ENCODE results near the gene BDNF.

The BDNF gene

GRCh38 chr11:27618281-27618915 is 81.9 kb downstream of the BDNF start:
- no peak for DNase-seq (ENCODE audit: extremely low spot score)
- CTCF ChIA-PET: no interaction called here
- POLR2A ChIA-PET: no interaction called here
- TF ChIP-seq, protein P1, sequence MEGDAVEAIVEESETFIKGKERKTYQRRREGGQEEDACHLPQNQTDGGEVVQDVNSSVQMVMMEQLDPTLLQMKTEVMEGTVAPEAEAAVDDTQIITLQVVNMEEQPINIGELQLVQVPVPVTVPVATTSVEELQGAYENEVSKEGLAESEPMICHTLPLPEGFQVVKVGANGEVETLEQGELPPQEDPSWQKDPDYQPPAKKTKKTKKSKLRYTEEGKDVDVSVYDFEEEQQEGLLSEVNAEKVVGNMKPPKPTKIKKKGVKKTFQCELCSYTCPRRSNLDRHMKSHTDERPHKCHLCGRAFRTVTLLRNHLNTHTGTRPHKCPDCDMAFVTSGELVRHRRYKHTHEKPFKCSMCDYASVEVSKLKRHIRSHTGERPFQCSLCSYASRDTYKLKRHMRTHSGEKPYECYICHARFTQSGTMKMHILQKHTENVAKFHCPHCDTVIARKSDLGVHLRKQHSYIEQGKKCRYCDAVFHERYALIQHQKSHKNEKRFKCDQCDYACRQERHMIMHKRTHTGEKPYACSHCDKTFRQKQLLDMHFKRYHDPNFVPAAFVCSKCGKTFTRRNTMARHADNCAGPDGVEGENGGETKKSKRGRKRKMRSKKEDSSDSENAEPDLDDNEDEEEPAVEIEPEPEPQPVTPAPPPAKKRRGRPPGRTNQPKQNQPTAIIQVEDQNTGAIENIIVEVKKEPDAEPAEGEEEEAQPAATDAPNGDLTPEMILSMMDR (IDR thresholded peaks at IDR 0.05; ENCODE audit: control extremely low read depth, extremely low read depth, low read depth, missing control alignments): no peak

- TF ChIP-seq, protein P1 (IDR thresholded peaks at IDR 0.05; ENCODE audit: control extremely low read depth, extremely low read depth, low read depth, missing control alignments): no peak
- CTCF ChIA-PET: no interaction called here
- POLR2A ChIA-PET: no interaction called here
- no peak for DNase-seq (ENCODE audit: extremely low spot score)
Observed at GRCh38 chr11:27616711-27617110, 83.5 kb downstream of the BDNF start.

DNA sequence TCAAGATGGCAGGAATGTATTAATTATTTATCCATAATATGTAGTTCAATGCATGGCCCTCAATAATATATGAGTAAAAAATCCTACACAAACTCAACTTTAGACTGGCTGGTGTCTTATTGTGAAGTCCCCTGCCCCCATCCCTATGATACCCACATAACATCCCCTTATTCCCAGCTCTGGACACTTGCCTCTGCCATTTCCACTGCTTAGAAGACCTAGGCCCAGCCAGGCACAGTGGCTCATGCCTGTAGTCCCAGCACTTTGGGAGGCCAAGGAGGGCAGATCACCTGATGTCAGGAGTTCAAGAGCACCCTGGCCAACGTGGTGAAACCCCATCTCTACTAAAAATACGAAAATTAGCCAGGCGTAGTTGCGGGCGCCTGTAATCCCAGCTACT is 84.4 kb downstream of the BDNF start:
- ChIA-PET POLR2A (no interaction called here), CTCF (no interaction called here)
- TF ChIP-seq, protein P1 (IDR thresholded peaks at IDR 0.05; ENCODE audit: control extremely low read depth, extremely low read depth, low read depth, missing control alignments): no peak
- DNase-seq (ENCODE audit: extremely low spot score): no peak

- POLR2A ChIA-PET: no interaction called here
- CTCF ChIA-PET: no interaction called here
- TF ChIP-seq, protein P1 (IDR thresholded peaks at IDR 0.05; ENCODE audit: control extremely low read depth, extremely low read depth, low read depth, missing control alignments): no peak
- DNase-seq (ENCODE audit: extremely low spot score): no peak
Observed at GRCh38 chr11:27614092-27614491, 86.2 kb downstream of the BDNF start.

- ChIA-PET CTCF (no interaction called here), POLR2A (no interaction called here)
- DNase-seq (ENCODE audit: extremely low spot score): no peak
- TF ChIP-seq, protein P1 (IDR thresholded peaks at IDR 0.05; ENCODE audit: control extremely low read depth, extremely low read depth, low read depth, missing control alignments): no peak
Observed at GRCh38 chr11:27612932-27613880, 87.0 kb downstream of the BDNF start.

GRCh38 chr11:27611947-27612455 is 88.3 kb downstream of the BDNF start:
- no peak for DNase-seq (ENCODE audit: extremely low spot score)
- ChIA-PET CTCF (no interaction called here), POLR2A (no interaction called here)
- TF ChIP-seq, protein P1 (IDR thresholded peaks at IDR 0.05; ENCODE audit: control extremely low read depth, extremely low read depth, low read depth, missing control alignments): no peak
